ENCODE measurements around the gene ROR1. TPM values are rescaled to one million over a fixed set of nuclear protein-coding genes. Genes with fewer than 3 reads are reported as not detected.

The ROR1 gene
- total and polyA plus RNA-seq, 10 of the 15 experiments (the other 5 are each of a cell fraction or from before 2014, with no cell fraction given): 0.02 to 0.08 (median 0.05) TPM; not detected in 6

DNA sequence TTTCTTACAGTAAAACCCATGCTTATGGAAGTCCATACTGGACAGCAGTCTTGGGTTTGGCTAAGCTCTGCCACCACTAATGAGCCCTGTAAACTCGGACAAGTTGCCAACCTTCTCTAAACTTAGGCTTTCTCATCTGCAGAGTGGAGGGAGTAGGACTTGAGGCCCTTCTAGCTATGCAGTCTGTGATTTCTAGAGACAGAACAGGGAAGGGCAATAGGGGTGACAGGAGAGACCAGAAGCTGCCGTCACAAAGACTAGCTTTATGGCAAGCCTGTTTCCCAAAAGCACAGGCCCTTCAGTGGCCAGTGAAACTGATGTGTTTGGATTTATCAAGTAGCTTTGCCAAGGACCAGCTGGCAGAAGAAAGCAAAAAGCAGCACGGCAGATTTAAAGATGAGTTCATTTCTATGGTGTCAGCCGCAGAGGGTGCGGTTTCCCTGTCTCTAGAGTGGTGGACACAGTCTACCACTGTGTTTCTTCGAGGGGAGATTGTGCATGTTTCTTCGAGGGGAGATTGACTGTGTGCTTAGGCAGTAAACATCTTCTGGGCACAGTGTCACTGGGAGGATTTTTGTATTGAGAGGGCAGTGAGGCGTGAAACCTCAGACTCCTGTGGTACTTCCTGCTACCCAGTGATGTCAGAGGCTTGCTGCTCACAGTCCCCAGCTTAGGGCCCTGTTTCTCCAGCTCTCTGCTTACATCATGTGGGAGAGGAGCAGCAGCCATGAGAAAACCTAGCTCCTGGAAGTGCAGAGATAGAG lies 119.0 kb downstream of the ROR1 start (continued):
- TF ChIP-seq, protein P1, sequence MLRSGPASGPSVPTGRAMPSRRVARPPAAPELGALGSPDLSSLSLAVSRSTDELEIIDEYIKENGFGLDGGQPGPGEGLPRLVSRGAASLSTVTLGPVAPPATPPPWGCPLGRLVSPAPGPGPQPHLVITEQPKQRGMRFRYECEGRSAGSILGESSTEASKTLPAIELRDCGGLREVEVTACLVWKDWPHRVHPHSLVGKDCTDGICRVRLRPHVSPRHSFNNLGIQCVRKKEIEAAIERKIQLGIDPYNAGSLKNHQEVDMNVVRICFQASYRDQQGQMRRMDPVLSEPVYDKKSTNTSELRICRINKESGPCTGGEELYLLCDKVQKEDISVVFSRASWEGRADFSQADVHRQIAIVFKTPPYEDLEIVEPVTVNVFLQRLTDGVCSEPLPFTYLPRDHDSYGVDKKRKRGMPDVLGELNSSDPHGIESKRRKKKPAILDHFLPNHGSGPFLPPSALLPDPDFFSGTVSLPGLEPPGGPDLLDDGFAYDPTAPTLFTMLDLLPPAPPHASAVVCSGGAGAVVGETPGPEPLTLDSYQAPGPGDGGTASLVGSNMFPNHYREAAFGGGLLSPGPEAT (IDR thresholded peaks at IDR 0.05; ENCODE audit: low read depth): peak; percentile 52; the same call in 1 of the 2 replicates
- TF ChIP-seq CREB1 (IDR thresholded peaks at IDR 0.05; ENCODE audit: low read depth): peak; percentile 69
- no peak for TF ChIP-seq CBFB (IDR thresholded peaks at IDR 0.05; ENCODE audit: low read depth)
- TF ChIP-seq ETV6 (conservative IDR thresholded peaks at IDR 0.05 in 1 of 2, IDR thresholded peaks at IDR 0.05 in 1 of 2; ENCODE audit: borderline replicate concordance in 1 of 2, low read depth in 1 of 2): peak in 1 of 2 experiments; percentile 47; a peak in 1 of 4 replicates
- peak; percentile 29; the same call in 1 of the 2 replicates for TF ChIP-seq MTA2 (IDR thresholded peaks at IDR 0.05; ENCODE audit: low read depth)
- peak; percentile 71 for TF ChIP-seq EED (IDR thresholded peaks at IDR 0.05; ENCODE audit: low read depth)
- peak; percentile 27 for TF ChIP-seq MEF2B (IDR thresholded peaks at IDR 0.05; ENCODE audit: partially characterized antibody, poor library complexity, severe bottlenecking)
- TF ChIP-seq ASH2L (IDR thresholded peaks at IDR 0.05; ENCODE audit: borderline replicate concordance, low read depth): no peak
- peak; percentile 64 to 65; a peak in 3 of 4 replicates for TF ChIP-seq IKZF2 (IDR thresholded peaks at IDR 0.05)
- TF ChIP-seq KAT2A (conservative IDR thresholded peaks at IDR 0.05; ENCODE audit: control insufficient read depth, low read depth, low read length): no peak
- TF ChIP-seq, protein P2, sequence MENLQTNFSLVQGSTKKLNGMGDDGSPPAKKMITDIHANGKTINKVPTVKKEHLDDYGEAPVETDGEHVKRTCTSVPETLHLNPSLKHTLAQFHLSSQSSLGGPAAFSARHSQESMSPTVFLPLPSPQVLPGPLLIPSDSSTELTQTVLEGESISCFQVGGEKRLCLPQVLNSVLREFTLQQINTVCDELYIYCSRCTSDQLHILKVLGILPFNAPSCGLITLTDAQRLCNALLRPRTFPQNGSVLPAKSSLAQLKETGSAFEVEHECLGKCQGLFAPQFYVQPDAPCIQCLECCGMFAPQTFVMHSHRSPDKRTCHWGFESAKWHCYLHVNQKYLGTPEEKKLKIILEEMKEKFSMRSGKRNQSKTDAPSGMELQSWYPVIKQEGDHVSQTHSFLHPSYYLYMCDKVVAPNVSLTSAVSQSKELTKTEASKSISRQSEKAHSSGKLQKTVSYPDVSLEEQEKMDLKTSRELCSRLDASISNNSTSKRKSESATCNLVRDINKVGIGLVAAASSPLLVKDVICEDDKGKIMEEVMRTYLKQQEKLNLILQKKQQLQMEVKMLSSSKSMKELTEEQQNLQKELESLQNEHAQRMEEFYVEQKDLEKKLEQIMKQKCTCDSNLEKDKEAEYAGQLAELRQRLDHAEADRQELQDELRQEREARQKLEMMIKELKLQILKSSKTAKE (IDR thresholded peaks at IDR 0.05; ENCODE audit: low read depth, poor library complexity, severe bottlenecking): peak; percentile 34
- TF ChIP-seq, protein P3, sequence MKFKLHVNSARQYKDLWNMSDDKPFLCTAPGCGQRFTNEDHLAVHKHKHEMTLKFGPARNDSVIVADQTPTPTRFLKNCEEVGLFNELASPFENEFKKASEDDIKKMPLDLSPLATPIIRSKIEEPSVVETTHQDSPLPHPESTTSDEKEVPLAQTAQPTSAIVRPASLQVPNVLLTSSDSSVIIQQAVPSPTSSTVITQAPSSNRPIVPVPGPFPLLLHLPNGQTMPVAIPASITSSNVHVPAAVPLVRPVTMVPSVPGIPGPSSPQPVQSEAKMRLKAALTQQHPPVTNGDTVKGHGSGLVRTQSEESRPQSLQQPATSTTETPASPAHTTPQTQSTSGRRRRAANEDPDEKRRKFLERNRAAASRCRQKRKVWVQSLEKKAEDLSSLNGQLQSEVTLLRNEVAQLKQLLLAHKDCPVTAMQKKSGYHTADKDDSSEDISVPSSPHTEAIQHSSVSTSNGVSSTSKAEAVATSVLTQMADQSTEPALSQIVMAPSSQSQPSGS (IDR thresholded peaks at IDR 0.05; ENCODE audit: low read length): peak; percentile 68
- peak; percentile 97 for TF ChIP-seq PAX5 (IDR thresholded peaks at IDR 0.05; ENCODE audit: borderline replicate concordance, low read depth, low read length)
- TF ChIP-seq SMARCA5 (IDR thresholded peaks at IDR 0.05): 0 out of 2 replicates have a peak, but pooled peaks have one; percentile 41
- TF ChIP-seq SRF (IDR thresholded peaks at IDR 0.05; ENCODE audit: low read depth in 2 of 2, low read length in 2 of 2): no peak
- peak; percentile 39; the same call in 1 of the 2 replicates for TF ChIP-seq TBL1XR1 (IDR thresholded peaks at IDR 0.05; ENCODE audit: low read depth, low read length)
- peak; percentile 87 for TF ChIP-seq RUNX3 (IDR thresholded peaks at IDR 0.05; ENCODE audit: low read length)
- no peak for TF ChIP-seq SP1 (IDR thresholded peaks at IDR 0.05; ENCODE audit: low read depth, low read length)
- no peak for TF ChIP-seq SMAD1 (IDR thresholded peaks at IDR 0.05; ENCODE audit: low read depth, partially characterized antibody)
- TF ChIP-seq BRCA1 (IDR thresholded peaks at IDR 0.05; ENCODE audit: low read depth, low read length): no peak
- TF ChIP-seq FOXK2 (IDR thresholded peaks at IDR 0.05): no peak
- peak in 1 of 2 experiments; percentile 52; a peak in 1 of 4 replicates for TF ChIP-seq EP300 (IDR thresholded peaks at IDR 0.05; ENCODE audit: borderline replicate concordance in 1 of 2, control insufficient read depth in 1 of 2, low read depth in 2 of 2, low read length in 2 of 2)
- no peak for TF ChIP-seq SREBF1 (IDR thresholded peaks at IDR 0.05; ENCODE audit: low read length)
